Activated CD4-positive, alpha-beta T cell treated with anti-CD3 and anti-CD28 coated beads, Interleukin-2, amount 10 ng/mL, durations not matched to agents 7 days and 5 days (primary cell): Measurements from ENCODE around the gene RWDD3. TPM values are rescaled to one million over a fixed set of nuclear protein-coding genes. Genes with fewer than 3 reads are reported as not detected.

Experiments
- CTCF ChIA-PET: fragments of 350-600 bp; sonication (Branson Sonifier 250); formaldehyde crosslinking; loops from one replicate; lab custom pipeline; 2021; ENCODE audit warnings: antibody characterized with exemption; lab: Charles Lee
- POLR2A ChIA-PET: fragments of 350-600 bp; sonication (Branson Sonifier 250); formaldehyde crosslinking; loops from one replicate; lab custom pipeline; 2021; ENCODE audit warnings: antibody characterized with exemption; lab: Charles Lee
- DNase-seq: peaks from one replicate; pipeline ENCODE4 v3.0.0-alpha.2; 2020
- H3K27ac Mint-ChIP-seq: one replicate; pipeline ENCODE4 v1.8.0; 2021; ENCODE audit warnings: mild to moderate bottlenecking, moderate library complexity, mixed read lengths
- H3K27me3 Mint-ChIP-seq: one replicate; pipeline ENCODE4 v1.8.0; 2021; ENCODE audit warnings: mixed read lengths
- H3K36me3 Mint-ChIP-seq: one replicate; pipeline ENCODE4 v1.8.0; 2021; ENCODE audit warnings: low read depth, mixed read lengths
- H3K4me1 Mint-ChIP-seq: one replicate; pipeline ENCODE4 v1.8.0; 2021; ENCODE audit warnings: mixed read lengths
- H3K4me3 Mint-ChIP-seq: one replicate; pipeline ENCODE4 v1.8.0; 2021; ENCODE audit warnings: mild to moderate bottlenecking, moderate library complexity, mixed read lengths
- H3K9me3 Mint-ChIP-seq: one replicate; pipeline ENCODE4 v1.8.0; 2021; ENCODE audit warnings: mixed read lengths
- total RNA-seq, 2 experiments: library from RNA; stranded (reverse); gene quantifications; one replicate each; pipeline ENCODE4 v1.2.3, GENCODE V29; 2021

Gene RWDD3
- total RNA-seq, 2 experiments from 2014 or later, result 12.9 to 14.2 TPM

DNA sequence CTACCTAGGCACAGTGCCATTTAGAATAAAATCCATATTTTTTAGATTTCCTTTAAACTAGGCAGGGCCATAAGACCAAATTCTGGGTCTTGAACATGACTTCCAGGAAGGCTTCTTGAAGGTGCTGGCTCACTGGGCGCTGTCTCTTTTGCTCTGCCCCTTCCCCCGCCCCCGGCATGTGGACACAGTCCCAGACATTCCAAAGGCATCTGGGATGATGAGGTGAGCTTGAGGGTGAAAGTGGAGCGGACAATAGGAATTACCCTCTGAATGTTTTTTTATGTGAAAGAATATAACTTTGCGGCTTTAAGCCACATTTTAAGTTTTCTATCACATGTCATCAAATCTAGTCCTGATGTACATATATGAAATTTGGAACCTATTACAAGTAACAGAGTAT is 29.4 kb downstream of the RWDD3 start:
- CTCF ChIA-PET, result interaction anchor here (0.6 to 0.7 kb wide), 2 partner anchors 72 to 78 kb away, joined by 3 read pairs; no protein-coding TSS in a partner anchor
- H3K4me3 Mint-ChIP-seq, result no peak overlapping the region
- POLR2A ChIA-PET, result no interaction called here
- no peaks in the 10 kb centered on the region for H3K9me3 Mint-ChIP-seq
- no peak for DNase-seq
- no peak overlapping the region for H3K27ac Mint-ChIP-seq
- no peaks in the 10 kb centered on the region for H3K36me3 Mint-ChIP-seq
- no peaks in the 10 kb centered on the region for H3K4me1 Mint-ChIP-seq
- H3K27me3 Mint-ChIP-seq, result peaks cover 7% of the 10 kb centered on the region

DNA sequence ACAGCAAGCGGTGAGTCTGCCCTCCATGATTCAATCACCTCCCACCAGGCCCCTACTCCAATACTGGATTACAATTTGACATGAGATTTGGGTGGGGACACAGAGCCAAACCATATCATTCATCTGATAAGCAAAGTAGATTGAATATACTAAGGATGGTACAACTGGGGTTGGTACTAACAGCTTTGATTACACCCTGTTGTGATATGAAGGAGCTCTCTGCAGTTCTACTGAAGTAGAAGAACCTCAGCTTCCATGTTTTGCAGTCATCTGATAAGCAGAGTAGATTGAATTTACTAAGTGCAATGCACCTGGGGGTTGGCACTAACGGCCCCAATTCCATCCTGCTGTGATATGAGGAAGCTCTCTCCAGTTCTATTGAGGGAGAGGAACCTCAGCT is 31.1 kb downstream of the RWDD3 start:
- no peak overlapping the region for H3K27ac Mint-ChIP-seq
- H3K36me3 Mint-ChIP-seq, result no peaks in the 10 kb centered on the region
- CTCF ChIA-PET, result no interaction called here

GRCh38 chr1:95276429-95276828 is 42.4 kb downstream of the RWDD3 start:
- Mint-ChIP-seq H3K9me3 (no peaks in the 10 kb centered on the region), H3K36me3 (no peaks in the 10 kb centered on the region), H3K4me1 (no peaks in the 10 kb centered on the region), H3K4me3 (no peak overlapping the region), H3K27ac (no peak overlapping the region), H3K27me3 (peaks cover 10% of the 10 kb centered on the region)
- no peak for DNase-seq
- POLR2A ChIA-PET, result no interaction called here
- CTCF ChIA-PET, result no interaction called here

More for the DNA sequence above, 31.1 kb downstream of the RWDD3 start:
- Mint-ChIP-seq H3K4me1 (no peaks in the 10 kb centered on the region), H3K27me3 (peaks cover 4% of the 10 kb centered on the region), H3K9me3 (no peaks in the 10 kb centered on the region), H3K4me3 (no peak overlapping the region)
- POLR2A ChIA-PET, result no interaction called here
- DNase-seq, result no peak

DNA sequence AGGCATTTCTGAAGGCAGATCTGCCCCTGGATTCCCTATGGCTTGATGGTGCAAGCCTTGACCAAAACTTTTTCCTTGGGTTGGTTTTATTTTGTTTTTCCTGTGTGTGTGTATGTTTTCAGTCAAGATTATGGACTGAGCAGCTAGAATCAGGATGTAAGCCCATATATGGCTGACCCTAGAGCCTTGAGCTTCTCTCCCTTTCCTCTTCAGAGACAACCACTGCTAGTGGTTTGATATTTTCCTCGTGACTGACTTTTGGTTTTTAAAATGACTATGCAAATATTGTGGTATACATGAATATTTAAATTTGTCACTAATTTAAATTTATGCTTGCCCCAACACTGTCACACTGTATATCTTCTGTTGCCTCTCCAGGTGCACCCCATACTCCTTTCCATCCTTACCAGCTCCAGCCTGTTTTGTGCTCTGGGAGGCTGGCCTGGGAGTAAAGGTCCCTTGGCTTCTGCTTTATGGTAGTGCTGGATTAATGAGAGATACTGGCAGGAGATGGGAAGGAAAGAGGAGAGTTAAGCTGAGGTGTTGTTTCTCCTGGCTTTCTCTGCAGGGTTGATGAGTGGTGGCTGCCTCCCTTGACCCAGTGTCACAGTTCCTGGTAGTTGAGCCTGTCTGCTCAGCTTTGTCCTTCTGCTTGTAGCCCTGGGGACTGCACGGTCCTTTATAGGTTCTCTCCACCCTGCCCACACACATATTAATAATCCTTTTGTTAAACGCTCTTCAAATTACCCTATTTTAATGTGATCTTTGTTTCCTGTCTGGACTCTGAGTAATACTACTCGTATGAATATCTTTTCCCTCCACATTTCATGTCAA is 44.4 kb downstream of the RWDD3 start:
- Mint-ChIP-seq H3K4me1 (no peaks in the 10 kb centered on the region), H3K27ac (no peak overlapping the region), H3K36me3 (no peaks in the 10 kb centered on the region), H3K27me3 (peaks cover 7% of the 10 kb centered on the region), H3K9me3 (no peaks in the 10 kb centered on the region), H3K4me3 (no peak overlapping the region)
- DNase-seq, result no peak
- POLR2A ChIA-PET, result no interaction called here
- CTCF ChIA-PET, result interaction anchor here (1.0 kb wide), 1 partner anchor 25 kb away, joined by 6 read pairs; no protein-coding TSS in a partner anchor

- CTCF ChIA-PET, result no interaction called here
- POLR2A ChIA-PET, result no interaction called here
- Mint-ChIP-seq H3K4me3 (no peak overlapping the region), H3K27me3 (peaks cover 2% of the 10 kb centered on the region), H3K36me3 (no peaks in the 10 kb centered on the region), H3K27ac (no peak overlapping the region), H3K4me1 (no peaks in the 10 kb centered on the region), H3K9me3 (no peaks in the 10 kb centered on the region)
- no peak for DNase-seq
Observed at GRCh38 chr1:95281781-95282517, 47.9 kb downstream of the RWDD3 start.

GRCh38 chr1:95282518-95282895 is 48.5 kb downstream of the RWDD3 start:
- Mint-ChIP-seq H3K9me3 (no peaks in the 10 kb centered on the region), H3K27ac (no peak overlapping the region), H3K36me3 (no peaks in the 10 kb centered on the region), H3K4me3 (no peak overlapping the region), H3K4me1 (no peaks in the 10 kb centered on the region), H3K27me3 (peaks cover 2% of the 10 kb centered on the region)
- POLR2A ChIA-PET, result no interaction called here
- no peak for DNase-seq
- CTCF ChIA-PET, result no interaction called here

DNA sequence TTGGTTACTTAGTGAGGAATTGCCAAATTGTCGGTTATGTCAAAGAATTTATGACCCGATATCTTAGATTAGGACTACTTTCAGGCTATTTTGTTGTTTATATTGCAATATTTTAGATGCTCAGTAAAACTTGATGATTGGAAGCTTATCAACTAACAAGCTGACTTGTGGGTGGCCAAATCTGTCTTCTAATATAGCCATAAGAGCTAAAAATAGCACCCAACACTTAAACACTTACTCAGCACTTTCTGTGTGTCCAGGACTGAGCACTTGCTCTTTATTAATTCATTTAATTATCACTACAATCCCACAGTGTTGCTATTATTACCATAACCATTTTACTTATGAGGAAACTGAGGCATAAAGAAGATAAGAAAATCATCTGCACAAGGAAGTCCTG is 50.4 kb downstream of the RWDD3 start:
- H3K4me1 Mint-ChIP-seq, result no peaks in the 10 kb centered on the region
- no peak for DNase-seq
- no peaks in the 10 kb centered on the region for H3K9me3 Mint-ChIP-seq
- H3K27me3 Mint-ChIP-seq, result peaks cover 2% of the 10 kb centered on the region
- ChIA-PET POLR2A (no interaction called here), CTCF (interaction anchor here (1.3 kb wide), 1 partner anchor 23 kb away, joined by 3 read pairs; no protein-coding TSS in a partner anchor)
- no peak overlapping the region for H3K27ac Mint-ChIP-seq
- H3K36me3 Mint-ChIP-seq, result no peaks in the 10 kb centered on the region
- no peak overlapping the region for H3K4me3 Mint-ChIP-seq

- H3K4me3 Mint-ChIP-seq, result no peak overlapping the region
- POLR2A ChIA-PET, result no interaction called here
- DNase-seq, result no peak
- no peaks in the 10 kb centered on the region for H3K4me1 Mint-ChIP-seq
- no peaks in the 10 kb centered on the region for H3K36me3 Mint-ChIP-seq
- CTCF ChIA-PET, result interaction anchor here (0.6 kb wide), 1 partner anchor 1426 kb away, joined by 3 read pairs; no protein-coding TSS in a partner anchor
- no peak overlapping the region for H3K27ac Mint-ChIP-seq
- H3K27me3 Mint-ChIP-seq, result peaks cover 2% of the 10 kb centered on the region
- no peaks in the 10 kb centered on the region for H3K9me3 Mint-ChIP-seq
Observed at GRCh38 chr1:95286479-95286878, 52.5 kb downstream of the RWDD3 start.

- ChIA-PET POLR2A (no interaction called here), CTCF (interaction anchor here (0.6 kb wide), 1 partner anchor 1426 kb away, joined by 3 read pairs; no protein-coding TSS in a partner anchor)
- H3K36me3 Mint-ChIP-seq, result no peaks in the 10 kb centered on the region
- no peak for DNase-seq
- no peak overlapping the region for H3K27ac Mint-ChIP-seq
- peaks cover 2% of the 10 kb centered on the region for H3K27me3 Mint-ChIP-seq
- no peaks in the 10 kb centered on the region for H3K9me3 Mint-ChIP-seq
- H3K4me3 Mint-ChIP-seq, result no peak overlapping the region
- no peaks in the 10 kb centered on the region for H3K4me1 Mint-ChIP-seq
Observed at GRCh38 chr1:95287081-95287480, 53.1 kb downstream of the RWDD3 start.

DNA sequence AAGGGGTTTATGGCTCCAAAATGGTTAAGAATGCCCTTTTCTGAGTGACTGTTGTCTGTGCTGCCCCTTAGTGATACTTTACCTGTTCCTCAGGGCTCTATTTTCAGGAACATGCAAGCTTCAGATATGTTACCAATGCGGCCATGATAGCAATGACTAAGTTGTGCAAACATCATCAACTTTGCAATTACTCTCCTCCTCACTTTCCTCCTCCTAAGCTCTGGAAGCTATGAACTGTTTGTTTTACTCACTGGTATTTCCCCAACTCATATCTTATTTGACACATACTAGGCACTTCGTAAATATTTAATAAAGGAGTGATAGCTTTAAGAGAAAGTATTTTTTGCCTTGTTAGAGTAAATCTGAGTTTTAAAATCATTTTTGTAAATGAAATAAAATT is 53.8 kb downstream of the RWDD3 start:
- POLR2A ChIA-PET, result no interaction called here
- Mint-ChIP-seq H3K36me3 (no peaks in the 10 kb centered on the region), H3K27ac (no peak overlapping the region), H3K27me3 (peaks cover 2% of the 10 kb centered on the region), H3K9me3 (no peaks in the 10 kb centered on the region), H3K4me3 (no peak overlapping the region), H3K4me1 (no peaks in the 10 kb centered on the region)
- no peak for DNase-seq
- CTCF ChIA-PET, result no interaction called here

Other genes with a start within 250 kb of the RWDD3 start
- gene ALG14, start 161.3 kb upstream of the RWDD3 start, total RNA-seq, result 1 to 10 TPM; 2.3 to 3.4 TPM
- gene TLCD4, start 116.9 kb upstream of the RWDD3 start, total RNA-seq, result under 1 TPM in 1 of 2 experiments, not detected in 1; 0.04 TPM